Stomach (tissue), 9 donors: ENCODE results near the gene IQCE. TPM values are rescaled to one million over a fixed set of nuclear protein-coding genes. Genes with fewer than 3 reads are reported as not detected.

Experiments
- DNase-seq, 2 donors: peaks; one replicate each; pipeline versions ENCODE4 v3.0.0 to v3.0.0-alpha.2; 2013 to 2019
- H3K27ac ChIP-seq, 5 donors: fragments of 200-600 bp in 4 of 5; sonication (generic) in 4 of 5; one replicate each; pipeline ENCODE4 v1.5.1; 2013 to 2019; ENCODE audit warnings: mild to moderate bottlenecking in 1 of 5, moderate library complexity in 1 of 5
- H3K27me3 ChIP-seq, 3 donors: fragments of 200-600 bp; sonication (generic); one replicate each; pipeline ENCODE4 v1.5.1; 2017 to 2019; ENCODE audit warnings: mixed run types in 1 of 3
- H3K36me3 ChIP-seq, 4 donors: fragments of 200-600 bp; sonication (generic); 1 replicate in 3 of 4; 2 replicates in 1 of 4; pipeline ENCODE4 v1.5.1; 2016 to 2019
- H3K4me1 ChIP-seq, 4 donors: fragments of 200-600 bp; sonication (generic); one replicate each; pipeline ENCODE4 v1.5.1; 2016 to 2019
- H3K4me3 ChIP-seq, 4 donors: fragments of 200-600 bp; sonication (generic) in 3 of 4; one replicate each; pipeline ENCODE4 v1.5.1; 2016 to 2019; ENCODE audit warnings: mild to moderate bottlenecking in 1 of 4
- H3K9me3 ChIP-seq, 4 donors: fragments of 200-600 bp; sonication (generic); one replicate each; pipeline ENCODE4 v1.5.1; 2016 to 2019
- CTCF ChIP-seq, 7 experiments: fragments of 450-650 bp in 4 of 7; fragments of 200-600 bp in 3 of 7; sonication (generic) in 3 of 7; IDR thresholded peaks; one replicate each; pipeline ENCODE4 v1.5.1; 2016 to 2019; ENCODE audit warnings: antibody characterized with exemption in 7 of 7, control low read depth in 2 of 7, mild to moderate bottlenecking in 1 of 7
- EP300 ChIP-seq: sonication (generic); formaldehyde crosslinking; IDR thresholded peaks from one replicate; pipeline ENCODE4 v1.6.1; 2017; ENCODE audit warnings: antibody characterized with exemption
- POLR2A ChIP-seq, 4 donors: fragments of 450-650 bp; IDR thresholded peaks; one replicate each; pipeline ENCODE4 v1.6.1; 2016; ENCODE audit warnings: antibody characterized with exemption in 4 of 4, control low read depth in 2 of 4, mild to moderate bottlenecking in 1 of 4, moderate library complexity in 1 of 4
- POLR2AphosphoS5 ChIP-seq, 3 donors: sonication (generic); formaldehyde crosslinking; IDR thresholded peaks; one replicate each; pipeline ENCODE4 v1.6.1; 2016; ENCODE audit warnings: antibody characterized with exemption in 3 of 3
- WGBS, 5 donors: extraction: QIAGEN DNeasy Blood & Tissue Kit in 3 of 5; methylation state at CpG; one replicate each; pipeline versions ENCODE4 v1.1.5 to v1.1.7; 2013 to 2018; 5-methylcytosine and 5-hydroxymethylcytosine counted together
- intact Hi-C: fragments of 100-400 bp; cut with DNase I; formaldehyde crosslinking; loops from one replicate; pipeline ENCODE4 v1.15.1; 2023; ENCODE audit warnings: low total_unique reads
- polyA plus RNA-seq, 3 donors: library from polyadenylated mRNA; stranded (reverse); fragments of 200-250 nt; gene quantifications; one replicate each; pipeline ENCODE4 v1.2.3, GENCODE V29; 2013
- total RNA-seq, 5 donors: library from RNA; depleted of rRNA; stranded (reverse); fragments of >200 nt; gene quantifications; one replicate each; pipeline versions ENCODE4 v1.1.0 to v1.2.3, GENCODE V29; 2014 to 2016
- donor health status: healthy with polysubstance abuse.
- donor health status: Bipolar disorder and iron deficiency.
- donor health status: healthy.

IQCE gene
- total and polyA plus RNA-seq, 8 donors: 1.8 to 248 (median 10.9) TPM

DNA sequence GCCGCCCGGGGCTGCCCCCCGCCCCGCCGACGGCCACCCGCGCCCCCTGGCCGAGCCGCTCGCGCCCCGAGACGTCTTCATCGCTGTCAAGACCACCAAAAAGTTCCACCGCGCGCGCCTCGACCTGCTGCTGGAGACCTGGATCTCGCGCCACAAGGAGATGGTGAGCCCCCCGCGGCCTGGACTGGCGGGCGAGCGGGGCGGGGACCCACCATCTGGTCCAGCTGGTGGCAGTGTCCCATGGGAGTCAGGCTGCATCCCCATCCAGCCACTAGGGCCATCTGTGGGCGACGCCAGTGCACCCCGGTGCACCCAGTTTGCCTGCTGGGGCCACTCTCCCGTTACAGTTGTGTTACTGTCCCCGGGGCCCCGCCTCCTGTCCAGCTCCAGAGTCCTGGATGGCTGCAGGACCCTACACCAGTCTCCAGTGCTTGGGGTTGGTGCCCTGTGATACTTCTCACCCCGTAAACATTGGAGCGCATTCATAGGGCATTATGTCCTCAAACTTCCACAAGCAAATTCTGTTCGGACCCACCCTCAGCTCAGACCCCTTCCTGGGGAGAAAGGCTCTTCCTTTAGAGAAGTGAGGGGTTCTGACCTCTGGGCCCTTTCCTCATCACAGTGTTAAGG, 38.5 kb upstream of the IQCE start:
- H3K27me3 ChIP-seq: peaks cover 0 to 65% (median 8%) of the 10 kb centered on the region in 3 donors
- H3K4me1 ChIP-seq: peaks cover 63 to 73% (median 66%) of the 10 kb centered on the region in 4 donors
- no peak for DNase-seq
- peak overlapping the region; percentile 75 to 94 (median 90) for H3K27ac ChIP-seq
- WGBS, 5 donors: 0 to 3% (median 2%) methylated on average over 9 to 37 of the region's 37 CpGs
- peaks cover 0 to 7% (median 2%) of the 10 kb centered on the region in 4 donors for H3K36me3 ChIP-seq
- peak overlapping the region; percentile 57 to 78 (median 66) for H3K4me3 ChIP-seq
- intact Hi-C loops: no loop called here
- no peak for TF ChIP-seq EP300
- no peak for TF ChIP-seq POLR2AphosphoS5 (IDR thresholded peaks at IDR 0.05)
- TF ChIP-seq CTCF (IDR thresholded peaks at IDR 0.05): peak in 2 of 7 experiments; percentile 10 to 22
- no peak for TF ChIP-seq POLR2A (IDR thresholded peaks at IDR 0.05)
- no peaks in the 10 kb centered on the region for H3K9me3 ChIP-seq

- TF ChIP-seq POLR2A (IDR thresholded peaks at IDR 0.05) (no peak), EP300 (no peak), POLR2AphosphoS5 (IDR thresholded peaks at IDR 0.05) (no peak), CTCF (IDR thresholded peaks at IDR 0.05) (no peak)
- no peak for DNase-seq
- H3K9me3 ChIP-seq: no peaks in the 10 kb centered on the region
- H3K4me1 ChIP-seq: peaks cover 69 to 79% (median 72%) of the 10 kb centered on the region in 4 donors
- H3K4me3 ChIP-seq: peak overlapping the region; percentile 57 to 78 (median 66)
- peak overlapping the region; percentile 75 to 94 (median 90) for H3K27ac ChIP-seq
- peaks cover 0 to 70% (median 8%) of the 10 kb centered on the region in 3 donors for H3K27me3 ChIP-seq
- WGBS, 5 donors: 3 to 33% (median 11%) methylated on average over 2 to 12 of the region's 12 CpGs
- intact Hi-C loops: no loop called here
- peaks cover 0 to 12% (median 8%) of the 10 kb centered on the region in 4 donors for H3K36me3 ChIP-seq
Measured at GRCh38 chr7:2520761-2521290, 38.0 kb upstream of the IQCE start.

DNA sequence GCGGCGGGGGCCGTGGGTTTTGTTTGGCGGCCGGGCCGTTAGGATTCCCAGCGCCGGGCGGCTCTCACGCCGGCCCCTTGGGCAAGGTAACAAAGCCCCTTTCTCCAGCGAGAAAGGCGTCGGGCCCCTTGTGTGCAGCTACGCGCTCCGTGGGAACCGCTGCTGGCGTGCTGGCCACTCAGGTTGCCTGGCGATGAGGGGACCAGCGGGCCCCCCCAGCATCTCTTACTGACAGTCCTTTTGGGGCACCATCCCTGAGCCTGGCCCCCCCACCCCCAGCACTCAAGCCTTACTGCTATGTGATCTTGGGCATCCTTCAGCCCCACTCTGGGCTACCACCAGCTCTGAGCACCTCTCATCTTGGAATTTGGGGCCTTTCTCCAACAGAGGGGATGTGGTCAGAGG, 37.4 kb upstream of the IQCE start:
- no peak for DNase-seq
- peaks cover 0 to 74% (median 8%) of the 10 kb centered on the region in 3 donors for H3K27me3 ChIP-seq
- intact Hi-C loops: no loop called here
- peak overlapping the region; percentile 84 to 97 (median 92) for H3K27ac ChIP-seq
- peaks cover 74 to 84% (median 77%) of the 10 kb centered on the region in 4 donors for H3K4me1 ChIP-seq
- peaks cover 2 to 18% (median 13%) of the 10 kb centered on the region in 4 donors for H3K36me3 ChIP-seq
- H3K9me3 ChIP-seq: no peaks in the 10 kb centered on the region
- WGBS, 5 donors: 10 to 31% (median 15%) methylated on average over 9 to 21 of the region's 21 CpGs
- TF ChIP-seq EP300 (no peak), POLR2AphosphoS5 (IDR thresholded peaks at IDR 0.05) (no peak), CTCF (IDR thresholded peaks at IDR 0.05) (no peak), POLR2A (IDR thresholded peaks at IDR 0.05) (no peak)
- H3K4me3 ChIP-seq: peak overlapping the region; percentile 57 to 78 (median 66)

DNA sequence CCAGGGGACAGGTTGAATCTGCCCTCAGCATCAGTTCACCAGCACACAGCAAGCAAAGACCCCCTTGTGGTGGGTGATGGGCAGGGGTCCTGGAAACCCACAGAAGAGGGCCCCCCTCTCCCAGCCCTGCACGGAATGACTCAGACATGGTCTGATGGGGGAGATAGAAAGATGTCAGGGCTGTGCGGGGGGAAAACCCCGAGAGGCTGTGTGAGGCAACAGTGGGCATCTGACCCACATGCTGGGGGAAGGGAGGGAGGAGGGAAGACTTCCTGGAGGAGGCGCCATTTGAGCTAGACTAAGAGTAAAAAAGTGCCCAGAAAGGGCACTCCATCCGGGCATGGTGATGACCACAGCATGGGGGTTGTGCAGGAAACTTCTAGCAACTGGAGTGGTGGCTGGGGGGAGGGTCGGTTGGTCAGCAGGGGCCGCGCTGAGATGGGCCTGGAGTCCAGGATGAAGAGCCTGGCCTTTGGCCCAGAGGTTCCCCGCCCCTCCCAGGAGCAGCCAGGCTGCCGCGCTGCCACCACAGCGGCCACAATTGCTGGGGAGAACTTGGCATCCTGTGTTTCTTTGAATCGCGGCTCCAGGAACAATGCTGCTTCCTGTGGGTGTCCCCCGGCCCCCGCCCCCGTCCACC, 36.7 kb upstream of the IQCE start:
- DNase-seq: no peak
- H3K27ac ChIP-seq: peak overlapping the region; percentile 84 to 97 (median 92)

More for the DNA sequence above, 36.7 kb upstream of the IQCE start:
- 12 to 32% (median 15%) methylated on average over 8 to 17 of the region's 17 CpGs for WGBS, 5 donors
- H3K4me3 ChIP-seq: peak overlapping the region; percentile 57 to 78 (median 66)
- peaks cover 0 to 81% (median 8%) of the 10 kb centered on the region in 3 donors for H3K27me3 ChIP-seq
- TF ChIP-seq POLR2AphosphoS5 (IDR thresholded peaks at IDR 0.05) (peak in 1 of 3 donors; percentile 31), EP300 (no peak), POLR2A (IDR thresholded peaks at IDR 0.05) (no peak), CTCF (IDR thresholded peaks at IDR 0.05) (no peak)
- H3K4me1 ChIP-seq: peaks cover 79 to 90% (median 84%) of the 10 kb centered on the region in 4 donors
- peaks cover 7 to 25% (median 20%) of the 10 kb centered on the region in 4 donors for H3K36me3 ChIP-seq
- H3K9me3 ChIP-seq: no peaks in the 10 kb centered on the region
- intact Hi-C loops: no loop called here
